Mesothelial cell of epicardium (in vitro differentiated cells): ENCODE measurements around the gene CXCL12. TPM values are rescaled to one million over a fixed set of nuclear protein-coding genes. Genes with fewer than 3 reads are reported as not detected.

Source experiments
- DNase-seq, 2 experiments: peaks; one replicate each; pipeline ENCODE4 v3.0.0; 2021; ENCODE audit warnings: low spot score in 2 of 2; ENCODE audit not compliant: unreplicated experiment in 2 of 2
- H3K27ac Mint-ChIP-seq: 2 replicates; pipeline ENCODE4 v1.8.0; 2021; ENCODE audit warnings: mixed read lengths
- H3K27me3 Mint-ChIP-seq: 2 replicates; pipeline ENCODE4 v1.8.0; 2021; ENCODE audit warnings: low read depth, mixed read lengths
- H3K36me3 Mint-ChIP-seq: 2 replicates; pipeline ENCODE4 v1.8.0; 2021; ENCODE audit warnings: mixed read lengths
- H3K4me1 Mint-ChIP-seq: 2 replicates; pipeline ENCODE4 v1.8.0; 2021; ENCODE audit warnings: mixed read lengths
- H3K4me3 Mint-ChIP-seq: 2 replicates; pipeline ENCODE4 v1.8.0; 2021; ENCODE audit warnings: mild to moderate bottlenecking, moderate library complexity, mixed read lengths
- H3K9me3 Mint-ChIP-seq: 2 replicates; pipeline ENCODE4 v1.8.0; 2021; ENCODE audit warnings: mixed read lengths
- CTCF ChIP-seq: fragments of 200-600 bp; sonication (generic); IDR thresholded peaks from one replicate; pipeline ENCODE4 v1.5.0; 2021; ENCODE audit warnings: antibody characterized with exemption; ENCODE audit not compliant: unreplicated experiment
- total RNA-seq: library from RNA; stranded (reverse); gene quantifications from 3 replicates; pipeline ENCODE4 v1.2.1, GENCODE V29; 2021

CXCL12 gene
- total RNA-seq, 1 donor from 2014 or later = 45.8 TPM

- TF ChIP-seq CTCF = no peak
- Mint-ChIP-seq H3K4me1 (no peaks in the 10 kb centered on the region), H3K27me3 (peaks cover 16% of the 10 kb centered on the region), H3K9me3 (peaks cover 13% of the 10 kb centered on the region), H3K36me3 (no peaks in the 10 kb centered on the region), H3K4me3 (no peak overlapping the region), H3K27ac (no peak overlapping the region)
- DNase-seq = no peak
Observed at GRCh38 chr10:44418637-44419036, 33.7 kb upstream of the CXCL12 start.

GRCh38 chr10:44417761-44418160 lies 32.9 kb upstream of the CXCL12 start:
- H3K36me3 Mint-ChIP-seq = no peaks in the 10 kb centered on the region
- DNase-seq = no peak
- H3K9me3 Mint-ChIP-seq = peaks cover 20% of the 10 kb centered on the region
- no peak overlapping the region for H3K27ac Mint-ChIP-seq
- TF ChIP-seq CTCF = no peak
- peaks cover 16% of the 10 kb centered on the region for H3K27me3 Mint-ChIP-seq
- no peaks in the 10 kb centered on the region for H3K4me1 Mint-ChIP-seq
- no peak overlapping the region for H3K4me3 Mint-ChIP-seq

GRCh38 chr10:44416936-44417335 lies 32.0 kb upstream of the CXCL12 start:
- Mint-ChIP-seq H3K9me3 (peaks cover 27% of the 10 kb centered on the region), H3K36me3 (peaks cover 3% of the 10 kb centered on the region), H3K4me1 (no peaks in the 10 kb centered on the region), H3K27me3 (peaks cover 12% of the 10 kb centered on the region), H3K4me3 (no peak overlapping the region), H3K27ac (no peak overlapping the region)
- no peak for TF ChIP-seq CTCF
- no peak for DNase-seq

- Mint-ChIP-seq H3K27me3 (peaks cover 11% of the 10 kb centered on the region), H3K4me3 (no peak overlapping the region), H3K9me3 (peaks cover 31% of the 10 kb centered on the region), H3K36me3 (peaks cover 6% of the 10 kb centered on the region), H3K4me1 (no peaks in the 10 kb centered on the region), H3K27ac (no peak overlapping the region)
- DNase-seq = no peak
- TF ChIP-seq CTCF = no peak
Observed at GRCh38 chr10:44416021-44416771, 31.3 kb upstream of the CXCL12 start.

GRCh38 chr10:44415121-44415520 lies 30.2 kb upstream of the CXCL12 start:
- H3K27me3 Mint-ChIP-seq = peaks cover 12% of the 10 kb centered on the region
- no peak overlapping the region for H3K27ac Mint-ChIP-seq
- DNase-seq = no peak
- H3K4me1 Mint-ChIP-seq = no peaks in the 10 kb centered on the region
- peaks cover 36% of the 10 kb centered on the region for H3K9me3 Mint-ChIP-seq
- peaks cover 6% of the 10 kb centered on the region for H3K36me3 Mint-ChIP-seq
- H3K4me3 Mint-ChIP-seq = no peak overlapping the region
- no peak for TF ChIP-seq CTCF

GRCh38 chr10:44413416-44413815 lies 28.5 kb upstream of the CXCL12 start:
- Mint-ChIP-seq H3K27ac (no peak overlapping the region), H3K4me1 (no peaks in the 10 kb centered on the region), H3K36me3 (peaks cover 6% of the 10 kb centered on the region), H3K9me3 (peaks cover 47% of the 10 kb centered on the region), H3K27me3 (peaks cover 19% of the 10 kb centered on the region), H3K4me3 (no peak overlapping the region)
- DNase-seq = no peak
- TF ChIP-seq CTCF = no peak
